CD4-positive, alpha-beta memory T cell (primary cell): ENCODE data around the gene FAM118B. TPM values are rescaled to one million over a fixed set of nuclear protein-coding genes. Genes with fewer than 3 reads are reported as not detected.
"Not testable (repeated sequence)": the region's sequence is repeated elsewhere in the genome, so short reads cannot be mapped to it uniquely, and the experiment has no call there.

ENCODE experiments used
- CTCF ChIA-PET: fragments of 350-600 bp; sonication (Branson Sonifier 250); formaldehyde crosslinking; loops from one replicate; lab custom pipeline; 2021; ENCODE audit warnings: inconsistent platforms; ENCODE audit not compliant: partially characterized antibody; lab: Charles Lee
- POLR2A ChIA-PET: fragments of 350-600 bp; sonication (Branson Sonifier 250); formaldehyde crosslinking; loops from one replicate; lab custom pipeline; 2021; ENCODE audit not compliant: partially characterized antibody; lab: Charles Lee
- DNase-seq, 5 donors: peaks; one replicate each; pipeline versions ENCODE4 v3.0.0 to v3.0.0-alpha.2; 2020 to 2022; ENCODE audit warnings: mixed read lengths in 1 of 5
- H3K27ac ChIP-seq: one replicate; pipeline ENCODE4 v1.7.0; 2013; ENCODE audit warnings: low read depth, low read length
- H3K27me3 ChIP-seq: 2 replicates; pipeline ENCODE4 v1.7.0; 2013; ENCODE audit warnings: mild to moderate bottlenecking, low read length, moderate library complexity; ENCODE audit not compliant: insufficient read depth
- H3K36me3 ChIP-seq: 2 replicates; pipeline ENCODE4 v1.7.0; 2013; ENCODE audit warnings: mild to moderate bottlenecking, low read length, moderate library complexity; ENCODE audit not compliant: insufficient read depth
- H3K4me1 ChIP-seq: 2 replicates; pipeline ENCODE4 v1.7.0; 2013; ENCODE audit warnings: mild to moderate bottlenecking, low read length, moderate library complexity; ENCODE audit not compliant: insufficient read depth
- H3K4me3 ChIP-seq, 2 donors: one replicate each; pipeline ENCODE4 v1.7.0; 2013; ENCODE audit warnings: low read length in 2 of 2, mild to moderate bottlenecking in 1 of 2
- H3K9me3 ChIP-seq, 2 donors: one replicate each; pipeline ENCODE4 v1.7.0; 2013; ENCODE audit warnings: low read length in 2 of 2, control low read depth in 1 of 2; ENCODE audit not compliant: control insufficient read depth in 1 of 2
- H3K27ac Mint-ChIP-seq, 7 donors: one replicate each; pipeline ENCODE4 v1.8.0; 2020 to 2021; ENCODE audit warnings: mixed read lengths in 7 of 7, mild to moderate bottlenecking in 6 of 7, inconsistent platforms in 3 of 7, moderate library complexity in 3 of 7
- H3K27me3 Mint-ChIP-seq, 2 donors: one replicate each; pipeline ENCODE4 v1.8.0; 2020 to 2021; ENCODE audit warnings: mixed read lengths in 2 of 2
- H3K36me3 Mint-ChIP-seq, 2 donors: one replicate each; pipeline ENCODE4 v1.8.0; 2020 to 2021; ENCODE audit warnings: mixed read lengths in 2 of 2, inconsistent platforms in 1 of 2, mild to moderate bottlenecking in 1 of 2
- H3K4me1 Mint-ChIP-seq, 4 donors: one replicate each; pipeline ENCODE4 v1.8.0; 2020 to 2021; ENCODE audit warnings: mixed read lengths in 4 of 4, mild to moderate bottlenecking in 1 of 4
- H3K4me3 Mint-ChIP-seq, 8 donors: one replicate each; pipeline ENCODE4 v1.8.0; 2020 to 2021; ENCODE audit warnings: mixed read lengths in 8 of 8, mild to moderate bottlenecking in 7 of 8, moderate library complexity in 6 of 8, inconsistent platforms in 3 of 8
- H3K9me3 Mint-ChIP-seq, 8 donors: one replicate each; pipeline ENCODE4 v1.8.0; 2020 to 2021; ENCODE audit warnings: mixed read lengths in 8 of 8, mild to moderate bottlenecking in 5 of 8, inconsistent platforms in 3 of 8, moderate library complexity in 1 of 8
- intact Hi-C: fragments of 100-400 bp; cut with micrococcal nuclease; formaldehyde crosslinking; loops from one replicate; pipeline ENCODE4 v1.15.1; 2023
- polyA plus RNA-seq, 2 donors: library from polyadenylated mRNA; unstranded; fragments of 300-500 nt; fragmentation: Illumina TruSeq; gene quantifications; one replicate each; pipeline ENCODE4 v1.2.3, GENCODE V29; 2021
- total RNA-seq, 2 experiments: library from RNA; stranded (reverse); gene quantifications; one replicate each; pipeline ENCODE4 v1.2.3, GENCODE V29; 2021

The FAM118B gene
- total and polyA plus RNA-seq, 4 experiments from 2014 or later = 8.4 to 13.7 (median 12.9) TPM

DNA sequence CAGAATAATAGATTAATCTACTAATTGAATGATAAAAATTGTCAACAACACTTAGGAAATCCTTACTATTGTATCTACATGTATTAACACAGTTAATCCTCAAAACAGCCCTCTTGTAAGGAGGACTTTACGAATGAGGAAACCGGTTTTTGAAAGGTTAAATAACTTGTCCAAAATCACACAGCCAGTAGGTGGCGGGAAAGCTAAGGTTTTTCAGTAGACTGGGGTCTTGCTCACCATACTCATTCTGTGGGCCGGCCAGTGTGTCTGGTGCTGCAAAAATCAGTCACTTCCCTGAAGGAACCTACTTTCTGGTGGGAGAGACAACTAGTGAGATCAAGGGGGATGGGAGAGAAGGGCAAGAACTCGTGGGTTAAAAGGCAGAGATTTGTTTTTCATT is 96.1 kb downstream of the FAM118B start:
- DNase-seq = no peak
- intact Hi-C loops = no loop called here
- H3K4me3 ChIP-seq = no peak overlapping the region
- Mint-ChIP-seq H3K4me3 (peak overlapping the region in 1 of 8 donors; percentile 49), H3K4me1 (peaks cover 31 to 63% (median 44%) of the 10 kb centered on the region in 4 donors), H3K9me3 (no peaks in the 10 kb centered on the region), H3K27me3 (no peaks in the 10 kb centered on the region), H3K36me3 (peaks cover 17 to 59% of the 10 kb centered on the region in 2 donors), H3K27ac (peak overlapping the region in 4 of 7 donors; percentile 2 to 62 (median 14))
- H3K4me1 ChIP-seq = peaks cover 28% of the 10 kb centered on the region
- no peaks in the 10 kb centered on the region for H3K9me3 ChIP-seq
- CTCF ChIA-PET = interaction anchor here (1.5 to 2.4 kb wide), 2 partner anchors 33 to 173 kb away, joined by 4 to 8 read pairs; no protein-coding TSS in a partner anchor
- H3K27ac ChIP-seq = no peak overlapping the region
- POLR2A ChIA-PET = no interaction called here
- peaks cover 10% of the 10 kb centered on the region for H3K36me3 ChIP-seq
- H3K27me3 ChIP-seq = no peaks in the 10 kb centered on the region

DNA sequence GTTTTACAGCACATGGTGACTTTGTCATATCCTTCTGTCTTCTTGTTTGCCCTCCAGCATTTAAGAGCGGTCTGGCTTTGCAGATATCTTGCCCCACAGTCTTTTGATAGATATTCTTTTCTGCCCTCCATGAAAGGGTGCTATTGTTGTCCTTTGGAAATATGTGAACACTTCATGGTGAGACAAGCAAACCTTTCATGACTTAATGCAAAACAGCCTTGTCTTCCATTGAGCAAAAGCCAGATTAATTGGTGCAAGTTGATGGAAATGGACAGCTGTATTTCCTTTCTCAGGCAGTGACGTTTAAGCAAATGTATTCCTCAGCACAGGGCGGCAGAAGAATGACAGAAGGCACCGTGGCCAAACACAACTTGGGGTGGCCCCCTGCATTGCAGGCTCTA is 96.7 kb downstream of the FAM118B start:
- intact Hi-C loops = no loop called here
- Mint-ChIP-seq H3K27me3 (no peaks in the 10 kb centered on the region), H3K36me3 (peaks cover 23 to 62% of the 10 kb centered on the region in 2 donors), H3K4me3 (no peak overlapping the region), H3K9me3 (no peaks in the 10 kb centered on the region), H3K27ac (no peak overlapping the region), H3K4me1 (peaks cover 29 to 57% (median 41%) of the 10 kb centered on the region in 4 donors)
- H3K27me3 ChIP-seq = no peaks in the 10 kb centered on the region
- H3K36me3 ChIP-seq = peaks cover 10% of the 10 kb centered on the region
- H3K4me1 ChIP-seq = peaks cover 23% of the 10 kb centered on the region
- H3K27ac ChIP-seq = no peak overlapping the region
- H3K9me3 ChIP-seq = no peaks in the 10 kb centered on the region
- DNase-seq = no peak
- H3K4me3 ChIP-seq = no peak overlapping the region
- CTCF ChIA-PET = interaction anchor here (1.5 to 2.4 kb wide), 2 partner anchors 34 to 173 kb away, joined by 4 to 8 read pairs; no protein-coding TSS in a partner anchor
- POLR2A ChIA-PET = no interaction called here

DNA sequence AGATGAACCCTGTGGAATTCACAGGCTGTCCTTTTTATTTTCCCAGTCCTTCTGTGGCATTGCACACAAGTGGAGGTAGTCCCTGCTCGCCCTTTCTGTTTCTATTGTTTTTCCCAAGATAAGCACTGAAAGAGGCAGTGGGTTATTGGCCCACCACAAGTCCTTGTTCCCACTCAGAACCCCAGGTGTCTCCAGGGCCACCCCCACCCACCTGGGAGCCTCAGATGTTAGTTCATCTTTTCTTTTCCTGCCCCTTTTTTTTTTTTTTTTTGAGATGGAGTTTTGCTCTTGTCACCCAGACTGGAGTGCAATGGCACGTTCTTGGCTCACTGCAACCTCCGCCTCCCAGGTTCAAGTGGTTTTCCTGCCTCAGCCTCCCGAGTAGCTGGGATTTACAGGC is 97.2 kb downstream of the FAM118B start:
- H3K9me3 ChIP-seq, DNase-seq, POLR2A ChIA-PET, H3K27me3 ChIP-seq, H3K4me3 ChIP-seq, H3K9me3 Mint-ChIP-seq, H3K27ac ChIP-seq, H3K4me3 Mint-ChIP-seq, H3K36me3 ChIP-seq, intact Hi-C loops, H3K27me3 Mint-ChIP-seq: not testable (repeated sequence)
- peaks cover 22% of the 10 kb centered on the region for H3K4me1 ChIP-seq
- H3K36me3 Mint-ChIP-seq = peaks cover 27 to 63% of the 10 kb centered on the region in 2 donors
- peaks cover 28 to 52% (median 37%) of the 10 kb centered on the region in 4 donors for H3K4me1 Mint-ChIP-seq
- H3K27ac Mint-ChIP-seq = peak overlapping the region in 1 of 7 donors; percentile 56
- CTCF ChIA-PET = interaction anchor here (1.5 to 2.8 kb wide), 3 partner anchors 10 to 172 kb away, joined by 4 to 13 read pairs (median 8); no protein-coding TSS in a partner anchor

DNA sequence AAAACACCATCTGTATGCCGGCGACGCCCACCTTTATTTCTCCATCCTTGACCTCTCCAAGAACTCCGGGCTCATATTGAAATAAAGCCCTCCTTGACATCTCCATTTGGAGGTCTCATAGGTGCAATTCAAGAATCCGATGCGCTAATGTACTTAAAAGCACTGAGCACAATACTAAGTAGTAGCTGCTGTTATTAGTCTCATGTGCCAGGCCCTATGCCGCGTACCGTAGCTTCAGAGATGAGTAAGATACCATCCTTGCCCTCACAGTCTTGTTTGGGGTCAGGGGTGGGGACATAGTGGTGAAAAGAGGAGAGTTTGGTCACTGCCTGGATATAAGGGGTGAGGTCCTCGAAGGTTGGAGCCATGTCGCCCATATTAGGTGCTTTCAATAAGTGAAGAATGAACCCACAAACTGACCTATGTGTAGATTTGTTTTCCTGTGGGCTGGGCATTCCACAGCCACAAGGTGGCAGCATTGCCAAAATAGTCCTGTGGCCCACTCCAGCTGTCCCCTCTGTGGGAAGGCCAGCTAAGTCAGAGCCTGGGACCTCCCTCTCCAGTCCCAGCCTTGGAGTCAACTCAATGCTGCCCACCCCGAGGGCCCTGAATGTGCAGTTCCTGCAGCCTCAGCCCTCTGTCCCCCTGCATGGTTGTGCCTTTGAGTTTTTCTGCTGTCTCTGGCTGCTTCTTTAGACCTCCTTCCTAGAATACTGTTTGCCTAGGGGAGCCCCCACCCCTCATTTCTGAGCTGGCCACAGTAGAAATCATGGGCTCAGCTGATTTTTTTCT is 98.8 kb downstream of the FAM118B start:
- no peak overlapping the region for H3K4me3 ChIP-seq
- Mint-ChIP-seq H3K36me3 (peaks cover 36 to 60% of the 10 kb centered on the region in 2 donors), H3K4me3 (no peak overlapping the region), H3K27me3 (no peaks in the 10 kb centered on the region), H3K4me1 (peaks cover 25 to 47% (median 33%) of the 10 kb centered on the region in 4 donors), H3K27ac (peak overlapping the region in 3 of 7 donors; percentile 8 to 65 (median 58)), H3K9me3 (no peaks in the 10 kb centered on the region)
- no peaks in the 10 kb centered on the region for H3K27me3 ChIP-seq
- peaks cover 15% of the 10 kb centered on the region for H3K4me1 ChIP-seq
- POLR2A ChIA-PET = interaction anchor here (1.4 kb wide), 1 partner anchor 170 kb away, joined by 3 read pairs; no protein-coding TSS in a partner anchor
- CTCF ChIA-PET = interaction anchor here (0.6 to 4.3 kb wide), 23 partner anchors 9 to 680 kb away, joined by 3 to 73 read pairs (median 4); partner anchors contain the start of genes HYLS1 and TIRAP
- peak; percentile 31 to 47 (median 39) for DNase-seq
- H3K9me3 ChIP-seq = no peaks in the 10 kb centered on the region
- no peak overlapping the region for H3K27ac ChIP-seq
- intact Hi-C loops = loop anchor here (5.0 kb wide), 1 partner anchor 47 kb away; the partner anchor contains the start of gene ST3GAL4
- peaks cover 10% of the 10 kb centered on the region for H3K36me3 ChIP-seq

DNA sequence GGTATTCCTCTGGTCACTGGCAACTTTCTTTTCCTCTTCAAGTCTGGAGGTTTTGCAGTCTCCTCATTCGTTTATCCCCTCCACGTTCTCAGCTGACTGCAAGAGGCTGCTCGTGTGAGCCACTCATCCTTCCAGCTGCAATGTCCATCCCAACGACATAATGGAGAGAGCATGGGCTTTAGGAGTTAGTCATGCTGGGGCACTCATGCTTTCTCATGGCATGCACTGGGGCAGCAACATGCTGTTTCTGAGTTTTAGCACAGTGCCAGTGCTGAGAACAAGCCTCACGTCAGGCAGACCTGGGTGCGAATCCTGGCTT is 99.4 kb downstream of the FAM118B start:
- Histone ChIP-seq H3K4me1 (peaks cover 10% of the 10 kb centered on the region), H3K9me3 (no peaks in the 10 kb centered on the region), H3K36me3 (peaks cover 10% of the 10 kb centered on the region), H3K27ac (no peak overlapping the region), H3K27me3 (no peaks in the 10 kb centered on the region), H3K4me3 (no peak overlapping the region)
- POLR2A ChIA-PET = interaction anchor here (1.4 kb wide), 1 partner anchor 170 kb away, joined by 3 read pairs; no protein-coding TSS in a partner anchor
- H3K36me3 Mint-ChIP-seq = peaks cover 38 to 62% of the 10 kb centered on the region in 2 donors
- no peak overlapping the region for H3K27ac Mint-ChIP-seq
- intact Hi-C loops = loop anchor here (5.0 kb wide), 1 partner anchor 46 kb away; the partner anchor contains the start of gene ST3GAL4
- peaks cover 0 to under 1% (median 0%) of the 10 kb centered on the region in 8 donors for H3K9me3 Mint-ChIP-seq
- no peak overlapping the region for H3K4me3 Mint-ChIP-seq
- DNase-seq = no peak
- CTCF ChIA-PET = interaction anchor here (0.7 to 4.3 kb wide), 19 partner anchors 8 to 679 kb away, joined by 3 to 73 read pairs (median 5); partner anchors contain the start of genes HYLS1 and TIRAP
- H3K27me3 Mint-ChIP-seq = no peaks in the 10 kb centered on the region
- peaks cover 21 to 44% (median 28%) of the 10 kb centered on the region in 4 donors for H3K4me1 Mint-ChIP-seq

DNA sequence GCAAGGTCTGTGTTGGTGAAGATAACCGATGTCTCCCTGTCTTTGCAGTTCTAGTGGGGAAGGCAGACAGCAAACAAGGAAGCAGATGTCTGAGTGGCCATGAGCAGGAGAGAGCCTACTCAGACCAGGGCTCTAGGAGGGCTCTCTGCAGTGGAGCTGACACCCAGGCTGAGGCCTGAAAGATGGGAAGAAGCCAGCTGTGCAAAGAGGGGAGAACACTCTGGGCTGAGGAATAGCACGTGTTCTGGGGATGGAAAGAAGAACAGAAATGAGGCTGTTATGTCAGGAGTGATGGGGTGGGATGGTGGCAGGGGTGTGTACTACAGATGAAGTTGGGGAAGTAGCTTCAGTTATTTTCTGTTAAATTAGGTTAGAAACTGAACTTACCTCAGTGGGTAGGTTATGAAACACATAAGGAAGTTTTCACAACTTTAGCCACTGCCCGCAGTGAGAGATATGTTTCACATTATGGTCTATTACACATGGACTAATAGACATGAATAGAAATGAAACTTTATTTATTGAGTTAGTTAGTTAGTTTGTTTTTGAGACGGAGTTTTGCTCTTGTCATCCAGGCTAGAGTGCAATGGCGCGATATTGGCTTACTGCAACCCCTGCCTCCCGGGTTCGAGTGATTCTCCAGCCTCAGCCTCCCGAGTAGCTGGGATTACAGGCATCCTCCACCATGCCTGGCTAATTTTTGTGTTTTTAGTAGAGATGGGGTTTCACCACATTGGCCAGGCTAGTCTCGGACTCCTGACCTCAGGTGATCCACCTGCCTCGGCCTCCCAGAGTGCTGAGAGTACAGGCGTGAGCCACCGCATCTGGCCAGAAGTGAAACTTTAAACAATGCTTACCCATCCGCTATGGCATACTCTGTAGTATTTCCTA is 100.1 kb downstream of the FAM118B start:
- ChIA-PET POLR2A (interaction anchor here (1.4 kb wide), 1 partner anchor 169 kb away, joined by 3 read pairs; no protein-coding TSS in a partner anchor), CTCF (interaction anchor here (0.8 to 4.3 kb wide), 18 partner anchors 7 to 679 kb away, joined by 3 to 73 read pairs (median 5); partner anchors contain the start of genes HYLS1 and TIRAP)
- Histone ChIP-seq H3K4me1 (peaks cover 4% of the 10 kb centered on the region), H3K27me3 (no peaks in the 10 kb centered on the region), H3K27ac (no peak overlapping the region), H3K9me3 (no peaks in the 10 kb centered on the region), H3K4me3 (no peak overlapping the region), H3K36me3 (peaks cover 10% of the 10 kb centered on the region)
- H3K4me1 Mint-ChIP-seq = peaks cover 22 to 45% (median 27%) of the 10 kb centered on the region in 4 donors
- no peaks in the 10 kb centered on the region for H3K27me3 Mint-ChIP-seq
- peaks cover 44 to 64% of the 10 kb centered on the region in 2 donors for H3K36me3 Mint-ChIP-seq
- H3K27ac Mint-ChIP-seq = peak overlapping the region in 3 of 7 donors; percentile 23 to 72 (median 62)
- no peak for DNase-seq
- H3K9me3 Mint-ChIP-seq = peaks cover 0 to 5% (median 0%) of the 10 kb centered on the region in 8 donors
- no peak overlapping the region for H3K4me3 Mint-ChIP-seq
- intact Hi-C loops = loop anchor here (5.0 kb wide), 1 partner anchor 46 kb away; the partner anchor contains the start of gene ST3GAL4
